ENCODE results near the gene TMEM200C.

The TMEM200C gene

DNA sequence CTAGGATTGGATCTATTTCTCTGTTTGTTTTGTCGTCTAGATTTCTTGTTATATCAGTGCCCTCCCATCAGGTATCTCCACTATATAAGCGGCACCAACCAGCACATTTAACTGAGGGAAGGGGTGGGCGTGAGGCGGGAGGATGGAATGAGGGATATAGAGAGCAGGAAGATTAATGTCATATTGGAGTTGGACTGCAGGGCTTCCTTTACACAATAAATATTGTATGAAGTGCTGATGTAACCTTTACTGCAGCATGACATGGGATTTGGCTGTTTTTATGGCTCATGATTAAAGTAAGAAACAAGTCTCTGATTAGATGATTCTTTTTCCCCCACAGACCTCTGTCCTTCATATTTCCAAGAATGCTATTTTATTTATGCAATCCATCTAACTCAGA lies 54.8 kb downstream of the TMEM200C start:
- FAIRE-seq: no peak
- no peak for DNase-seq (ENCODE audit: extremely low spot score, insufficient read length, low read depth)

GRCh38 chr18:5840025-5840424 lies 55.3 kb downstream of the TMEM200C start:
- no peak for FAIRE-seq

DNA sequence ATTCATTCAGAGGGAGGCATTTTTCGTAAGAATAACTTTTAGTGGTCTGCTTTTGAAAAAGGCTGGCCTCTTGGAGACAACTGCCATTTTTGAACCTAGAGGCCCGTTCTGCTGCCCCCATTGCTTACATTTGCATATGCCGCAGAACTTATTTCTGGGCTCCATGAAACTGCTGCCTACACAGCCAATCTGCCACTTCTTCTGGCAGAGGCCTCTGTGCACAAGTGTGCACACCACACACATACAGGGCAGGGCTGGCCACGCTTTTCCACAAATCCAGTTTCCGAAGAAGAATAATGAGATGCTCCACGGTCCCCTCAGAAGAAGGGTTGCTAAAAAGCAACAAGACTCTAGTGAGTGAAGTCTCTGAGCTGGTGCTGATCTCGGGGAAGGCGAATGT lies 56.2 kb downstream of the TMEM200C start:
- no peak for FAIRE-seq
- no peak for DNase-seq (ENCODE audit: extremely low spot score, insufficient read length, low read depth)

More at GRCh38 chr18:5840025-5840424, 55.3 kb downstream of the TMEM200C start:
- no peak for DNase-seq (ENCODE audit: extremely low spot score, insufficient read length, low read depth)
